ENCODE measurements around the gene TRA2B. TPM values are rescaled to one million over a fixed set of nuclear protein-coding genes. Genes with fewer than 3 reads are reported as not detected.

The TRA2B gene
- total and polyA plus RNA-seq, 7 donors = 62.5 to 159 (median 113) TPM

GRCh38 chr3:185927501-185928200 lies 10.2 kb downstream of the TRA2B start:
- H3K4me1 ChIP-seq = peaks cover 0 to 85% (median 73%) of the 10 kb centered on the region in 4 donors
- no peaks in the 10 kb centered on the region for H3K9me3 ChIP-seq
- intact Hi-C loops (cut with DNase I) = no loop called here
- peak overlapping the region in 2 of 4 donors; percentile 8 to 11 for H3K27ac ChIP-seq
- H3K36me3 ChIP-seq = peaks cover 12 to 36% (median 23%) of the 10 kb centered on the region in 4 donors
- WGBS, 2 donors = 13 to 25% methylated on average over 1 of the region's 1 CpG
- H3K27me3 ChIP-seq = no peaks in the 10 kb centered on the region
- no peak for TF ChIP-seq POLR2AphosphoS5 (IDR thresholded peaks at IDR 0.05)
- no peak for TF ChIP-seq CTCF (IDR thresholded peaks at IDR 0.05)
- TF ChIP-seq EP300 (IDR thresholded peaks at IDR 0.05) = no peak
- TF ChIP-seq POLR2A (IDR thresholded peaks at IDR 0.05) = no peak
- H3K4me3 ChIP-seq = peak overlapping the region in 1 of 4 donors; percentile 9
- DNase-seq = no peak

- intact Hi-C loops (cut with DNase I) = no loop called here
- Histone ChIP-seq H3K9me3 (no peaks in the 10 kb centered on the region), H3K4me3 (peak overlapping the region in 1 of 4 donors; percentile 5), H3K27ac (no peak overlapping the region), H3K27me3 (no peaks in the 10 kb centered on the region), H3K36me3 (peaks cover 12 to 48% (median 33%) of the 10 kb centered on the region in 4 donors), H3K4me1 (peaks cover 0 to 73% (median 62%) of the 10 kb centered on the region in 4 donors)
- DNase-seq = no peak
- TF ChIP-seq POLR2A (IDR thresholded peaks at IDR 0.05) = no peak
- no peak for TF ChIP-seq POLR2AphosphoS5 (IDR thresholded peaks at IDR 0.05)
- TF ChIP-seq EP300 (IDR thresholded peaks at IDR 0.05) = no peak
- TF ChIP-seq CTCF (IDR thresholded peaks at IDR 0.05) = no peak
- 18 to 53% methylated on average over 9 of the region's 9 CpGs for WGBS, 2 donors
These were observed 11.4 kb downstream of the TRA2B start for GRCh38 chr3:185926445-185926844.

GRCh38 chr3:185925353-185925752 lies 12.5 kb downstream of the TRA2B start:
- peaks cover 15 to 59% (median 44%) of the 10 kb centered on the region in 4 donors for H3K36me3 ChIP-seq
- H3K4me3 ChIP-seq = no peak overlapping the region
- no peak for DNase-seq
- peaks cover 0 to 62% (median 51%) of the 10 kb centered on the region in 4 donors for H3K4me1 ChIP-seq
- H3K27me3 ChIP-seq = no peaks in the 10 kb centered on the region
- H3K27ac ChIP-seq = no peak overlapping the region
- intact Hi-C loops (cut with DNase I) = no loop called here
- WGBS, 2 donors = 91 to 93% methylated on average over 14 of the region's 14 CpGs
- no peaks in the 10 kb centered on the region for H3K9me3 ChIP-seq
- TF ChIP-seq POLR2AphosphoS5 (IDR thresholded peaks at IDR 0.05) (no peak), EP300 (IDR thresholded peaks at IDR 0.05) (no peak), POLR2A (IDR thresholded peaks at IDR 0.05) (no peak), CTCF (IDR thresholded peaks at IDR 0.05) (no peak)

- WGBS, 2 donors = 75 to 85% methylated on average over 7 of the region's 7 CpGs
These were observed 13.4 kb downstream of the TRA2B start for GRCh38 chr3:185924375-185924774.

More at GRCh38 chr3:185924375-185924774, 13.4 kb downstream of the TRA2B start:
- Histone ChIP-seq H3K27me3 (no peaks in the 10 kb centered on the region), H3K9me3 (no peaks in the 10 kb centered on the region), H3K27ac (no peak overlapping the region), H3K36me3 (peaks cover 19 to 69% (median 49%) of the 10 kb centered on the region in 4 donors), H3K4me3 (no peak overlapping the region), H3K4me1 (peaks cover 0 to 52% (median 41%) of the 10 kb centered on the region in 4 donors)
- DNase-seq = no peak
- TF ChIP-seq POLR2A (IDR thresholded peaks at IDR 0.05) (no peak), CTCF (IDR thresholded peaks at IDR 0.05) (no peak), EP300 (IDR thresholded peaks at IDR 0.05) (no peak), POLR2AphosphoS5 (IDR thresholded peaks at IDR 0.05) (no peak)
- intact Hi-C loops (cut with DNase I) = no loop called here
